MM.1S (cell line): ENCODE data around the gene ADARB1.

ENCODE experiments used
- DNase-seq: peaks from one replicate; pipeline ENCODE4 v3.0.0-alpha.2; 2015
- H2AFZ ChIP-seq: fragments of 300-600 bp; sonication (generic); 2 replicates; pipeline ENCODE4 v1.6.0; 2016; ENCODE audit warnings: antibody characterized with exemption, low read length
- H3F3A ChIP-seq: fragments of 300-600 bp; sonication (generic); 2 replicates; pipeline ENCODE4 v1.6.1; 2016; ENCODE audit warnings: mild to moderate bottlenecking, antibody characterized with exemption, low read length, moderate library complexity, mixed read lengths; ENCODE audit not compliant: insufficient read depth
- H3K27ac ChIP-seq: fragments of 300-600 bp; sonication (generic); 2 replicates; pipeline ENCODE4 v1.5.1; 2016; ENCODE audit warnings: mild to moderate bottlenecking, low read length
- H3K27me3 ChIP-seq: fragments of 300-600 bp; sonication (generic); replicated peaks from 2 replicates; pipeline ENCODE4 v1.6.0; 2016; ENCODE audit warnings: low read length; ENCODE audit not compliant: insufficient read depth
- H3K36me3 ChIP-seq: fragments of 300-600 bp; sonication (generic); replicated peaks from 2 replicates; pipeline ENCODE4 v1.6.1; 2016; ENCODE audit warnings: mild to moderate bottlenecking, low read length, mixed read lengths; ENCODE audit not compliant: insufficient read depth
- H3K4me1 ChIP-seq: fragments of 300-600 bp; sonication (generic); 2 replicates; pipeline ENCODE4 v1.6.1; 2016; ENCODE audit warnings: low read length, mixed read lengths
- H3K4me2 ChIP-seq: fragments of 300-600 bp; sonication (generic); 2 replicates; pipeline ENCODE4 v1.6.0; 2016; ENCODE audit warnings: low read depth, low read length
- H3K4me3 ChIP-seq: fragments of 300-600 bp; sonication (generic); 2 replicates; pipeline ENCODE4 v1.5.1; 2016; ENCODE audit warnings: low read length, mixed read lengths
- H3K79me2 ChIP-seq: fragments of 300-600 bp; sonication (generic); 2 replicates; pipeline ENCODE4 v1.6.1; 2016; ENCODE audit warnings: mixed run types, low read length, mixed read lengths
- H3K9ac ChIP-seq: fragments of 300-600 bp; sonication (generic); 2 replicates; pipeline ENCODE4 v1.6.1; 2016; ENCODE audit warnings: low read length, mixed read lengths
- H3K9me2 ChIP-seq: fragments of 300-600 bp; sonication (generic); replicated peaks from 2 replicates; pipeline ENCODE4 v1.6.1; 2016; ENCODE audit warnings: mild to moderate bottlenecking, low read length, mixed read lengths; ENCODE audit not compliant: insufficient read depth
- H3K9me3 ChIP-seq: fragments of 300-600 bp; sonication (generic); replicated peaks from 2 replicates; pipeline ENCODE4 v1.6.1; 2016; ENCODE audit warnings: mild to moderate bottlenecking, low read length, mixed read lengths; ENCODE audit not compliant: insufficient read depth
- H4K20me1 ChIP-seq: fragments of 300-600 bp; sonication (generic); 2 replicates; pipeline ENCODE4 v1.6.1; 2016; ENCODE audit warnings: mild to moderate bottlenecking, low read length, moderate library complexity, mixed read lengths; ENCODE audit not compliant: insufficient read depth
- CTCF ChIP-seq: fragments of 300-600 bp; sonication (generic); IDR thresholded peaks from 2 replicates; pipeline ENCODE4 v1.5.1; 2016; ENCODE audit warnings: antibody characterized with exemption, low read length, mixed read lengths
- EZH2 ChIP-seq: fragments of 300-600 bp; sonication (generic); optimal IDR thresholded peaks from 2 replicates; pipeline ENCODE3; 2017; ENCODE audit warnings: low read depth, mild to moderate bottlenecking, antibody characterized with exemption, low read length, mixed read lengths
- EZH2phosphoT487 ChIP-seq: fragments of 300-600 bp; sonication (generic); IDR thresholded peaks from 2 replicates; pipeline ENCODE4 v1.6.1; 2018; ENCODE audit warnings: antibody characterized with exemption, low read length

Gene ADARB1

GRCh38 chr21:45114475-45114874, 40.1 kb downstream of the ADARB1 start:
- Histone ChIP-seq H2AFZ (no peak overlapping the region), H3K79me2 (no peaks in the 10 kb centered on the region), H3K4me3 (no peak overlapping the region), H3K27ac (no peak overlapping the region), H4K20me1 (no peaks in the 10 kb centered on the region), H3K4me2 (no peak overlapping the region), H3K9me2 (no peaks in the 10 kb centered on the region), H3K9me3 (no peaks in the 10 kb centered on the region), H3K9ac (no peak overlapping the region), H3K4me1 (peaks cover 32% of the 10 kb centered on the region), H3K36me3 (no peaks in the 10 kb centered on the region), H3K27me3 (peaks cover 90% of the 10 kb centered on the region), H3F3A (peaks cover 15% of the 10 kb centered on the region)
- DNase-seq: no peak
- TF ChIP-seq CTCF: no peak
- TF ChIP-seq EZH2: no peak
- no peak for TF ChIP-seq EZH2phosphoT487

- Histone ChIP-seq H3F3A (peaks cover 8% of the 10 kb centered on the region), H3K4me3 (no peak overlapping the region)
Measured at GRCh38 chr21:45115141-45115540, 40.8 kb downstream of the ADARB1 start.

GRCh38 chr21:45116066-45116465, 41.7 kb downstream of the ADARB1 start:
- no peak for DNase-seq
- no peak overlapping the region for H3K27ac ChIP-seq
- H3K79me2 ChIP-seq: no peaks in the 10 kb centered on the region
- no peaks in the 10 kb centered on the region for H3K36me3 ChIP-seq
- peaks cover 97% of the 10 kb centered on the region for H3K27me3 ChIP-seq
- no peak overlapping the region for H3K4me3 ChIP-seq
- H3K9ac ChIP-seq: no peak overlapping the region
- H2AFZ ChIP-seq: no peak overlapping the region
- H3K4me2 ChIP-seq: no peak overlapping the region
- TF ChIP-seq CTCF (no peak), EZH2 (no peak), EZH2phosphoT487 (no peak)
- no peaks in the 10 kb centered on the region for H3F3A ChIP-seq
- H4K20me1 ChIP-seq: no peaks in the 10 kb centered on the region
- H3K9me2 ChIP-seq: no peaks in the 10 kb centered on the region
- H3K9me3 ChIP-seq: no peaks in the 10 kb centered on the region
- peaks cover 18% of the 10 kb centered on the region for H3K4me1 ChIP-seq

More at GRCh38 chr21:45115141-45115540, 40.8 kb downstream of the ADARB1 start:
- H4K20me1 ChIP-seq: no peaks in the 10 kb centered on the region
- no peak overlapping the region for H2AFZ ChIP-seq
- no peak for TF ChIP-seq EZH2phosphoT487
- TF ChIP-seq EZH2: no peak
- TF ChIP-seq CTCF: no peak
- no peaks in the 10 kb centered on the region for H3K36me3 ChIP-seq
- H3K79me2 ChIP-seq: no peaks in the 10 kb centered on the region
- no peak overlapping the region for H3K4me2 ChIP-seq
- H3K9ac ChIP-seq: no peak overlapping the region
- H3K4me1 ChIP-seq: peaks cover 27% of the 10 kb centered on the region
- no peaks in the 10 kb centered on the region for H3K9me2 ChIP-seq
- no peak overlapping the region for H3K27ac ChIP-seq
- DNase-seq: no peak
- H3K9me3 ChIP-seq: no peaks in the 10 kb centered on the region
- peaks cover 96% of the 10 kb centered on the region for H3K27me3 ChIP-seq
